RWPE1 (cell line): ENCODE measurements around the gene OR8A1.
A peak's percentile ranks its signal among the peaks of the same experiment; 100 is the strongest.

ENCODE experiments used
- CTCF ChIA-PET: fragments of 350-600 bp; sonication (Branson Sonifier 250); formaldehyde crosslinking; extraction: SDS; loops from one replicate; lab custom pipeline; 2021; lab: Yijun Ruan, JAX
- POLR2A ChIA-PET: fragments of 400-600 bp; formaldehyde crosslinking; extraction: SDS; loops from one replicate; lab custom pipeline; 2020; ENCODE audit warnings: antibody characterized with exemption; ENCODE audit not compliant: low non-redundant PET; lab: Yijun Ruan, JAX
- DNase-seq: peaks from one replicate; pipeline ENCODE4 v3.0.0; 2012; ENCODE audit warnings: low spot score
- H3K27ac ChIP-seq: fragments of 450-650 bp; 2 replicates; pipeline ENCODE4 v1.5.1; 2017
- CTCF ChIP-seq: fragments of 450-650 bp; conservative IDR thresholded peaks from 2 replicates; pipeline ENCODE4 v1.5.1; 2017; ENCODE audit warnings: low read depth, mild to moderate bottlenecking

OR8A1 gene

GRCh38 chr11:124584681-124585372, 15.0 kb downstream of the OR8A1 start:
- no peak for DNase-seq
- no peak overlapping the region for H3K27ac ChIP-seq
- POLR2A ChIA-PET: no interaction called here
- CTCF ChIA-PET: interaction anchor here (0.6 to 1.2 kb wide), 3 partner anchors 26 to 343 kb away, joined by 3 to 4 read pairs (median 3); partner anchors contain the start of gene PANX3
- no peak for TF ChIP-seq CTCF

DNA sequence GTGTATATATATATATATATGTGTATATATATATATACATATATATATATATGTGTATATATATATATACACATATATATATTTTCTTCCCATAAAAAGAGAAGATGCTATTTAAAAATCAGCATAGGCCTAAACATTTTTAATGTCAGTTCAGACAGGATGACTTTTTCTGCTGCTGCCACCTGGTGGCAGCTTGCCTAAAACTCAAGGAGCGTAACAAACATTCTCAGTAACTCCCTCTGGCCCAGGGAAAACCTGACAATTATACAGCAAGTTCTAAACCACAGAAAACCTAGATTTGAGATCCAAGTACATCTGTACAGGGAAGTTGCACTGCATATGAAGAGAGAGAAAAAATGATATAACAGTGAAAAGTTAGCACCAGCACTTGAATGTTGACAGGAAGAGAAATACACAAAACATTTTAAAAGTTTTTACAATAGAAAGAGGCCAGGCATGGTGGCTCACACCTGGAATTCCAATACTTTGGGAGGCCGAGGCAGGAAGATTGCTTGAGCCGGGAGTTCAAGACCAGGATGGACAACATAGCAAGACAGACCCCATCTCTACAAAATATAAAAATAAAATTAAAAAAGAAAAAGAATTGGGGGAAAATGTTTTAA, 16.6 kb downstream of the OR8A1 start:
- CTCF ChIA-PET: interaction anchor here (0.5 to 1.2 kb wide), 7 partner anchors 8 to 1402 kb away, joined by 3 to 4 read pairs (median 3); partner anchors contain the start of gene PANX3

GRCh38 chr11:124591430-124591829, 21.6 kb downstream of the OR8A1 start:
- no peak for DNase-seq
- POLR2A ChIA-PET: no interaction called here
- no peak overlapping the region for H3K27ac ChIP-seq
- no peak for TF ChIP-seq CTCF
- CTCF ChIA-PET: no interaction called here

More for the DNA sequence above, 16.6 kb downstream of the OR8A1 start:
- no peak overlapping the region for H3K27ac ChIP-seq
- TF ChIP-seq CTCF: peak; percentile 56
- POLR2A ChIA-PET: no interaction called here
- DNase-seq: peak; percentile 34

- CTCF ChIA-PET: no interaction called here
- POLR2A ChIA-PET: no interaction called here
- DNase-seq: no peak
These were observed 22.8 kb downstream of the OR8A1 start for GRCh38 chr11:124592627-124593026.

DNA sequence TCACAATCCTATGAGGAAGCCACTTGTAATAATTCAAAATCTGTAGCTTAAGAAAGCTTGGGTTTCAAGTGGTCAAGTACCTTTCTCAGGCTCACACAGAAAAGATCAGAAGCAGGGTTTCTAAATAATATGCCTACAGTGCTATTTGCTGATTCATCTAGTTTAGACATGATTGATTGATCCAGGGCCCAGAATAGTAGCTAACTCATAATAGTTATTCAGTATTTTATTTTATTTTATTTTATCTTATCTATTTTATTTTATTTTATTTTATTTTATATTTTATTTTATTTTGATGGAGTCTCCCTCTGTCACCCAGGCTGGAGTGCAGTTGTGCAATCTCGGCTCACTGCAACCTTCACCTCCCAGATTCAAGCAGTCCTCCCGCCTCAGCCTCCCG, 25.5 kb downstream of the OR8A1 start:
- no peak for TF ChIP-seq CTCF
- no peak overlapping the region for H3K27ac ChIP-seq
- no peak for DNase-seq
- POLR2A ChIA-PET: no interaction called here
- CTCF ChIA-PET: no interaction called here

More at GRCh38 chr11:124592627-124593026, 22.8 kb downstream of the OR8A1 start:
- no peak for TF ChIP-seq CTCF
- no peak overlapping the region for H3K27ac ChIP-seq

DNA sequence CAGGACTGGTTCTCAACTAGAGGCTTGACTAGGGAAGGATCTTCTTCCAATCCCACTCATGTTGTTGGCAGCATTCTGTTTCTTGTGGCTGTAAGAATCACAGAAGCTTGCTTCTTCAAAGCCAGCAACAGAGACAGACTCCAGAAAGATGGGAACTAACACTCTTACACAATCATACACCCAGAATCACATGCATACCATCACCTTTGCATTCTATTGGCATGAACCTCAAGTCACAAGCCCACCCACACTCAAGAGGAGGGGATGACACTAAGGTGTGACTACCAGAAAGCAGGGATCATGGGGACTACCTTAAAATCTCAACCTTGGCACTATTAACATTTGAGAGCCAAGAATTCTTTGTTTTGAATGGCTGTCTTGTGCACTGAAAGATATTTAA, 27.8 kb downstream of the OR8A1 start:
- no peak overlapping the region for H3K27ac ChIP-seq
- TF ChIP-seq CTCF: no peak
- no peak for DNase-seq
- CTCF ChIA-PET: no interaction called here
- POLR2A ChIA-PET: no interaction called here
